GM18907 (cell line): ENCODE results near the gene SRD5A3.
A peak's percentile ranks its signal among the peaks of the same experiment; 100 is the strongest.

Source experiments
- ATAC-seq: cut with Tn5 transposase; IDR thresholded peaks from one replicate; pipeline ENCODE4 v1.9.1; 2021; ENCODE audit warnings: mild to moderate bottlenecking, moderate library complexity; ENCODE audit not compliant: unreplicated experiment

The SRD5A3 gene

GRCh38 chr4:55406545-55406944 is 60.5 kb downstream of the SRD5A3 start:
- no peak for ATAC-seq

- ATAC-seq: no peak
Observed at GRCh38 chr4:55407119-55407518, 61.1 kb downstream of the SRD5A3 start.

- ATAC-seq: no peak
Observed at GRCh38 chr4:55407764-55408163, 61.7 kb downstream of the SRD5A3 start.

- ATAC-seq: peak; percentile 87
Observed at GRCh38 chr4:55409468-55410171, 63.6 kb downstream of the SRD5A3 start.

- no peak for ATAC-seq
Observed at GRCh38 chr4:55410431-55410830, 64.4 kb downstream of the SRD5A3 start.

GRCh38 chr4:55411621-55412020 is 65.6 kb downstream of the SRD5A3 start:
- ATAC-seq: no peak

GRCh38 chr4:55416176-55416575 is 70.1 kb downstream of the SRD5A3 start:
- no peak for ATAC-seq
